IgD-negative memory B cell (primary cell): ENCODE data around the gene PRM1. TPM values are rescaled to one million over a fixed set of nuclear protein-coding genes. Genes with fewer than 3 reads are reported as not detected.

Experiments used
- H3K27ac Mint-ChIP-seq, 3 donors: one replicate each; pipeline ENCODE4 v1.8.0; 2020 to 2022; ENCODE audit warnings: mild to moderate bottlenecking in 3 of 3, mixed read lengths in 3 of 3, moderate library complexity in 1 of 3
- H3K27me3 Mint-ChIP-seq: one replicate; pipeline ENCODE4 v1.8.0; 2021; ENCODE audit warnings: mixed read lengths
- H3K36me3 Mint-ChIP-seq: one replicate; pipeline ENCODE4 v1.8.0; 2020; ENCODE audit warnings: mild to moderate bottlenecking, mixed read lengths
- H3K4me1 Mint-ChIP-seq, 3 donors: one replicate each; pipeline ENCODE4 v1.8.0; 2020 to 2022; ENCODE audit warnings: mixed read lengths in 3 of 3, mild to moderate bottlenecking in 1 of 3
- H3K4me3 Mint-ChIP-seq, 4 donors: one replicate each; pipeline ENCODE4 v1.8.0; 2020 to 2022; ENCODE audit warnings: mild to moderate bottlenecking in 4 of 4, mixed read lengths in 4 of 4, moderate library complexity in 3 of 4
- H3K9me3 Mint-ChIP-seq, 3 donors: one replicate each; pipeline ENCODE4 v1.8.0; 2020 to 2021; ENCODE audit warnings: mixed read lengths in 3 of 3, mild to moderate bottlenecking in 1 of 3
- polyA plus RNA-seq: library from polyadenylated mRNA; unstranded; fragments of 300-500 nt; fragmentation: Illumina TruSeq; gene quantifications from one replicate; pipeline ENCODE4 v1.2.3, GENCODE V29; 2021

Gene PRM1
- not detected for polyA plus RNA-seq

GRCh38 chr16:11280616-11281522, at the start of gene PRM1:
Gene PRM1, minus strand, starts transcription at chr16:11281330. Its CDS starts 92 bp downstream, at chr16:11281238.
- Mint-ChIP-seq H3K27me3 (peaks cover 5% of the 10 kb centered on the region), H3K4me1 (peaks cover 14 to 17% (median 15%) of the 10 kb centered on the region in 3 donors), H3K36me3 (peaks cover 1% of the 10 kb centered on the region), H3K27ac (peak within 1 kb of the TSS in 1 of 3 donors; percentile 47), H3K4me3 (peak within 1 kb of the TSS in 1 of 4 donors; percentile 41), H3K9me3 (no peaks in the 10 kb centered on the region)

GRCh38 chr16:11330526-11331237, 49.6 kb upstream of the PRM1 start:
- Mint-ChIP-seq H3K4me3 (peak overlapping the region in 3 of 4 donors; percentile 11 to 78 (median 61)), H3K9me3 (peaks cover 0 to 1% (median 0%) of the 10 kb centered on the region in 3 donors), H3K27ac (peak overlapping the region; percentile 15 to 50 (median 24)), H3K36me3 (peaks cover 4% of the 10 kb centered on the region), H3K27me3 (peaks cover 1% of the 10 kb centered on the region), H3K4me1 (peaks cover 31 to 41% (median 41%) of the 10 kb centered on the region in 3 donors)

- Mint-ChIP-seq H3K9me3 (peaks cover 0 to 1% (median 0%) of the 10 kb centered on the region in 3 donors), H3K27me3 (peaks cover 3% of the 10 kb centered on the region), H3K4me1 (peaks cover 39 to 49% (median 49%) of the 10 kb centered on the region in 3 donors), H3K4me3 (peak overlapping the region in 2 of 4 donors; percentile 19 to 83), H3K36me3 (peaks cover 4% of the 10 kb centered on the region), H3K27ac (peak overlapping the region in 1 of 3 donors; percentile 49)
Measured at GRCh38 chr16:11329891-11330290, 48.8 kb upstream of the PRM1 start.

- peak overlapping the region; percentile 70 to 92 (median 79) for H3K4me3 Mint-ChIP-seq
- peaks cover 3% of the 10 kb centered on the region for H3K27me3 Mint-ChIP-seq
Measured at GRCh38 chr16:11329071-11329491, 48.0 kb upstream of the PRM1 start.

GRCh38 chr16:11328172-11329070, 47.3 kb upstream of the PRM1 start:
- H3K27me3 Mint-ChIP-seq = peaks cover 3% of the 10 kb centered on the region
- peaks cover 0 to 1% (median 0%) of the 10 kb centered on the region in 3 donors for H3K9me3 Mint-ChIP-seq
- H3K4me1 Mint-ChIP-seq = peaks cover 42 to 52% (median 51%) of the 10 kb centered on the region in 3 donors
- peak overlapping the region; percentile 70 to 92 (median 79) for H3K4me3 Mint-ChIP-seq
- peaks cover 4% of the 10 kb centered on the region for H3K36me3 Mint-ChIP-seq
- H3K27ac Mint-ChIP-seq = peak overlapping the region; percentile 85 to 99 (median 97)

More at GRCh38 chr16:11329071-11329491, 48.0 kb upstream of the PRM1 start:
- H3K4me1 Mint-ChIP-seq = peaks cover 42 to 52% (median 51%) of the 10 kb centered on the region in 3 donors
- H3K27ac Mint-ChIP-seq = peak overlapping the region; percentile 85 to 99 (median 97)
- peaks cover 0 to 1% (median 0%) of the 10 kb centered on the region in 3 donors for H3K9me3 Mint-ChIP-seq
- peaks cover 4% of the 10 kb centered on the region for H3K36me3 Mint-ChIP-seq

GRCh38 chr16:11327277-11328171, 46.4 kb upstream of the PRM1 start:
- Mint-ChIP-seq H3K36me3 (peaks cover 4% of the 10 kb centered on the region), H3K27ac (peak overlapping the region; percentile 85 to 99 (median 97)), H3K4me3 (peak overlapping the region; percentile 70 to 92 (median 79)), H3K9me3 (peaks cover 0 to 1% (median 0%) of the 10 kb centered on the region in 3 donors), H3K4me1 (peaks cover 42 to 51% (median 50%) of the 10 kb centered on the region in 3 donors), H3K27me3 (peaks cover 2% of the 10 kb centered on the region)

GRCh38 chr16:11326737-11327276, 45.7 kb upstream of the PRM1 start:
- Mint-ChIP-seq H3K4me3 (peak overlapping the region; percentile 70 to 92 (median 79)), H3K36me3 (peaks cover 4% of the 10 kb centered on the region), H3K27me3 (peaks cover 2% of the 10 kb centered on the region), H3K9me3 (peaks cover 0 to 1% (median 0%) of the 10 kb centered on the region in 3 donors), H3K27ac (peak overlapping the region; percentile 85 to 99 (median 97)), H3K4me1 (peaks cover 42 to 51% (median 51%) of the 10 kb centered on the region in 3 donors)

- peak overlapping the region in 2 of 3 donors; percentile 84 to 85 for H3K27ac Mint-ChIP-seq
- H3K27me3 Mint-ChIP-seq = peaks cover 2% of the 10 kb centered on the region
- peaks cover 4% of the 10 kb centered on the region for H3K36me3 Mint-ChIP-seq
- H3K4me3 Mint-ChIP-seq = peak overlapping the region in 3 of 4 donors; percentile 25 to 71 (median 45)
- peaks cover 42 to 51% (median 51%) of the 10 kb centered on the region in 3 donors for H3K4me1 Mint-ChIP-seq
- H3K9me3 Mint-ChIP-seq = peaks cover 0 to 1% (median 0%) of the 10 kb centered on the region in 3 donors
Measured at GRCh38 chr16:11326084-11326736, 45.1 kb upstream of the PRM1 start.

GRCh38 chr16:11325404-11326083, 44.4 kb upstream of the PRM1 start:
- H3K27ac Mint-ChIP-seq = peak overlapping the region in 2 of 3 donors; percentile 84 to 85
- H3K36me3 Mint-ChIP-seq = peaks cover 4% of the 10 kb centered on the region
- H3K4me1 Mint-ChIP-seq = peaks cover 42 to 48% (median 45%) of the 10 kb centered on the region in 3 donors
- H3K4me3 Mint-ChIP-seq = peak overlapping the region in 3 of 4 donors; percentile 25 to 71 (median 45)
- H3K9me3 Mint-ChIP-seq = peaks cover 0 to 1% (median 0%) of the 10 kb centered on the region in 3 donors
- H3K27me3 Mint-ChIP-seq = peaks cover 2% of the 10 kb centered on the region

- peaks cover 4% of the 10 kb centered on the region for H3K36me3 Mint-ChIP-seq
- H3K4me1 Mint-ChIP-seq = peaks cover 35 to 39% (median 37%) of the 10 kb centered on the region in 3 donors
- H3K27me3 Mint-ChIP-seq = peaks cover 2% of the 10 kb centered on the region
- H3K27ac Mint-ChIP-seq = peak overlapping the region in 1 of 3 donors; percentile 86
- H3K9me3 Mint-ChIP-seq = peaks cover 0 to 1% (median 0%) of the 10 kb centered on the region in 3 donors
- no peak overlapping the region for H3K4me3 Mint-ChIP-seq
Measured at GRCh38 chr16:11323551-11324336, 42.6 kb upstream of the PRM1 start.

GRCh38 chr16:11322823-11323222, 41.7 kb upstream of the PRM1 start:
- H3K4me3 Mint-ChIP-seq = peak overlapping the region in 1 of 4 donors; percentile 28
- H3K4me1 Mint-ChIP-seq = peaks cover 29 to 31% (median 29%) of the 10 kb centered on the region in 3 donors
- H3K27me3 Mint-ChIP-seq = peaks cover 2% of the 10 kb centered on the region
- peak overlapping the region in 2 of 3 donors; percentile 8 to 71 for H3K27ac Mint-ChIP-seq
- H3K9me3 Mint-ChIP-seq = peaks cover 0 to 1% (median 0%) of the 10 kb centered on the region in 3 donors
- H3K36me3 Mint-ChIP-seq = peaks cover 4% of the 10 kb centered on the region
